ENCODE results near the gene GPR87.
A peak's percentile ranks its signal among the peaks of the same experiment; 100 is the strongest.

Gene GPR87

DNA sequence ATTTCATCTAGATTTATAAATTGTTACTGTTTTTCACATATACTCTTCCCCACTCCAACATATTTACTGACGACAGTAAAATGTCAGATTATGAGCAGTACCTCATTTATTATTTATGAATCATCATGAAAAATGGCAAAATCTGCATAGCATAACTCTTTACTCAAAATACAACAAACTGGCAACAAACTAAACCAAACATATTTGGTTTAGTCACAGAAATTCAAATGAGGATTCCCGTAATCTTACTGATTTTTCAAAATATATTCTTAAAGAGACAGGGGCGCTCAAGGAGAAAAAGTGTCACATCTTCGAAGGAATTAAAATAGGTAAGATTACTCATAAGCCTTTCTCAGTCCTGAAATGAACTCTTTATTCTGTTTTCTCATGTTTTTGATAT lies 3.0 kb upstream of the GPR87 start:
- in situ Hi-C loops (cut with HindIII; ENCODE audit: low sequenced_read_pairs): no loop called here
- H3K4me3 ChIP-seq (ENCODE audit: low read depth, low read length): no peak overlapping the region
- TF ChIP-seq, protein P1, sequence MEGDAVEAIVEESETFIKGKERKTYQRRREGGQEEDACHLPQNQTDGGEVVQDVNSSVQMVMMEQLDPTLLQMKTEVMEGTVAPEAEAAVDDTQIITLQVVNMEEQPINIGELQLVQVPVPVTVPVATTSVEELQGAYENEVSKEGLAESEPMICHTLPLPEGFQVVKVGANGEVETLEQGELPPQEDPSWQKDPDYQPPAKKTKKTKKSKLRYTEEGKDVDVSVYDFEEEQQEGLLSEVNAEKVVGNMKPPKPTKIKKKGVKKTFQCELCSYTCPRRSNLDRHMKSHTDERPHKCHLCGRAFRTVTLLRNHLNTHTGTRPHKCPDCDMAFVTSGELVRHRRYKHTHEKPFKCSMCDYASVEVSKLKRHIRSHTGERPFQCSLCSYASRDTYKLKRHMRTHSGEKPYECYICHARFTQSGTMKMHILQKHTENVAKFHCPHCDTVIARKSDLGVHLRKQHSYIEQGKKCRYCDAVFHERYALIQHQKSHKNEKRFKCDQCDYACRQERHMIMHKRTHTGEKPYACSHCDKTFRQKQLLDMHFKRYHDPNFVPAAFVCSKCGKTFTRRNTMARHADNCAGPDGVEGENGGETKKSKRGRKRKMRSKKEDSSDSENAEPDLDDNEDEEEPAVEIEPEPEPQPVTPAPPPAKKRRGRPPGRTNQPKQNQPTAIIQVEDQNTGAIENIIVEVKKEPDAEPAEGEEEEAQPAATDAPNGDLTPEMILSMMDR (IDR thresholded peaks at IDR 0.05; ENCODE audit: low read depth, low read length): no peak
- no peak for DNase-seq (ENCODE audit: low read depth, low spot score)

DNA sequence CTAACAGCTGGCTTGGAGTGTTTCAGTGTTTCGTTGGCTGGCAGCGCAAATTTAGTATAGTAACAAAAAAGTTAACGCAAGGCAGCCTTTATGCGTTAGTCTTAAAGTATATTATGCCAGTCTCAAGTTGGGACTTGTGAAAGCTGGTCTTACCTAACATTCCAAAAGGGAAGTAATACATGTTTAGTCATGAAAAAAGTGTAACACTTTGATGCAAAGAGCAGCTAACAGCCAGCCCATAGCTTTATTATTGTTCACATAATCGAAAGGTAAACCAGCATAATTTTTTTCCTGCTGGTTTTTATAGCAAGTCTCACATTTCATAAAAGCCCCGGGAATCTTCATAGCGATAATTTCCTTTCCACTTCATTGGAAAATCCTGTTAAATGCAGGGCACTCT lies 2.4 kb upstream of the GPR87 start:
- TF ChIP-seq, protein P1 (IDR thresholded peaks at IDR 0.05; ENCODE audit: low read depth, low read length): no peak
- no peak for DNase-seq (ENCODE audit: low read depth, low spot score)
- no peak overlapping the region for H3K4me3 ChIP-seq (ENCODE audit: low read depth, low read length)
- in situ Hi-C loops (cut with HindIII; ENCODE audit: low sequenced_read_pairs): no loop called here

- in situ Hi-C loops (cut with HindIII; ENCODE audit: low sequenced_read_pairs): no loop called here
- no peak for DNase-seq (ENCODE audit: low read depth, low spot score)
- TF ChIP-seq, protein P1 (IDR thresholded peaks at IDR 0.05; ENCODE audit: low read depth, low read length): no peak
- no peak overlapping the region for H3K4me3 ChIP-seq (ENCODE audit: low read depth, low read length)
Observed at GRCh38 chr3:151318313-151318712, 1.7 kb upstream of the GPR87 start.

GRCh38 chr3:151315846-151316245 lies 774 bp downstream of the GPR87 start:
- no peak for DNase-seq (ENCODE audit: low read depth, low spot score)
- in situ Hi-C loops (cut with HindIII; ENCODE audit: low sequenced_read_pairs): no loop called here
- no peak overlapping the region for H3K4me3 ChIP-seq (ENCODE audit: low read depth, low read length)
- TF ChIP-seq, protein P1 (IDR thresholded peaks at IDR 0.05; ENCODE audit: low read depth, low read length): no peak

- DNase-seq (ENCODE audit: low read depth, low spot score): peak; percentile 28
- TF ChIP-seq, protein P1 (IDR thresholded peaks at IDR 0.05; ENCODE audit: low read depth, low read length): no peak
- no peak overlapping the region for H3K4me3 ChIP-seq (ENCODE audit: low read depth, low read length)
- in situ Hi-C loops (cut with HindIII; ENCODE audit: low sequenced_read_pairs): no loop called here
Observed at GRCh38 chr3:151315136-151315535, 1.5 kb downstream of the GPR87 start.

DNA sequence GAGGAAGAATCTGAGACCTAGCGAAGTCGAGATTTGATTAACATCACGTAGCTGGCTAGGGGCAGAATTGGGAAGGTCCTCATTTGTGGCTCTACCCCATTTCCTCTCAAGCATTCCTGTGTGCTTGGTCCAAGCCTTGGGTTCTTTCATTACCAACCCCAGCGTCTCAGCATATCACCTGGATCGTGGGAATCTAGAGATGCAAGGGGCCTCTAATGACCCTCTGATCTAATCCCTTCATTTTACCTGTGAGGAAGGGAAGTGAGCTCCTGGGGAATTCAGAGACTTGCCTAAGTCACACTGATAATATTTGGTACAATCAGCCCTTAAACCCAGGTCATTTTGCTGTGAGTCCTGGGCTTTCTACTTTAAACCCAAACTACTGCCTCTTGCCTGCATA lies 2.0 kb downstream of the GPR87 start:
- DNase-seq (ENCODE audit: low read depth, low spot score): no peak
- in situ Hi-C loops (cut with HindIII; ENCODE audit: low sequenced_read_pairs): no loop called here
- TF ChIP-seq, protein P1 (IDR thresholded peaks at IDR 0.05; ENCODE audit: low read depth, low read length): no peak
- no peak overlapping the region for H3K4me3 ChIP-seq (ENCODE audit: low read depth, low read length)

GRCh38 chr3:151314137-151314536 lies 2.5 kb downstream of the GPR87 start:
- in situ Hi-C loops (cut with HindIII; ENCODE audit: low sequenced_read_pairs): no loop called here
- no peak for DNase-seq (ENCODE audit: low read depth, low spot score)

More at GRCh38 chr3:151314137-151314536, 2.5 kb downstream of the GPR87 start:
- H3K4me3 ChIP-seq (ENCODE audit: low read depth, low read length): no peak overlapping the region
- TF ChIP-seq, protein P1 (IDR thresholded peaks at IDR 0.05; ENCODE audit: low read depth, low read length): no peak
